GM19043 (cell line): Measurements from ENCODE around the gene RENBP.

Source experiments
- ATAC-seq: cut with Tn5 transposase; IDR thresholded peaks from one replicate; pipeline ENCODE4 v1.9.1; 2021; ENCODE audit warnings: low read depth; ENCODE audit not compliant: unreplicated experiment

The RENBP gene

GRCh38 chrX:153956044-153956907 lies 11.8 kb upstream of the RENBP start:
- no peak for ATAC-seq

GRCh38 chrX:153955228-153955732 lies 10.8 kb upstream of the RENBP start:
- ATAC-seq = no peak

GRCh38 chrX:153954558-153955227 lies 10.2 kb upstream of the RENBP start:
- ATAC-seq = no peak

- ATAC-seq = no peak
Observed at GRCh38 chrX:153953892-153954557, 9.6 kb upstream of the RENBP start.

GRCh38 chrX:153953342-153953830 lies 8.9 kb upstream of the RENBP start:
- no peak for ATAC-seq

GRCh38 chrX:153952373-153953026 lies 8.1 kb upstream of the RENBP start:
- ATAC-seq = no peak

GRCh38 chrX:153951683-153952372 lies 7.4 kb upstream of the RENBP start:
- no peak for ATAC-seq

- no peak for ATAC-seq
Observed at GRCh38 chrX:153950127-153950526, 5.7 kb upstream of the RENBP start.

GRCh38 chrX:153948847-153949805 lies 4.7 kb upstream of the RENBP start:
- no peak for ATAC-seq

- no peak for ATAC-seq
Observed at GRCh38 chrX:153948002-153948466, 3.6 kb upstream of the RENBP start.

- ATAC-seq = peak; percentile 70
Observed at GRCh38 chrX:153947009-153947769, 2.7 kb upstream of the RENBP start.

- no peak for ATAC-seq
Observed at GRCh38 chrX:153945956-153946943, 1.8 kb upstream of the RENBP start.

GRCh38 chrX:153944800-153945150 lies 332 bp upstream of the RENBP start:
- no peak for ATAC-seq

- ATAC-seq = no peak
Observed at GRCh38 chrX:153941336-153942252, 2.8 kb downstream of the RENBP start.

- no peak for ATAC-seq
Observed at GRCh38 chrX:153939573-153939972, 4.9 kb downstream of the RENBP start.

- ATAC-seq = no peak
Observed at GRCh38 chrX:153938226-153938786, 6.1 kb downstream of the RENBP start.
